ENCODE data around the gene FOXO6.

DNA sequence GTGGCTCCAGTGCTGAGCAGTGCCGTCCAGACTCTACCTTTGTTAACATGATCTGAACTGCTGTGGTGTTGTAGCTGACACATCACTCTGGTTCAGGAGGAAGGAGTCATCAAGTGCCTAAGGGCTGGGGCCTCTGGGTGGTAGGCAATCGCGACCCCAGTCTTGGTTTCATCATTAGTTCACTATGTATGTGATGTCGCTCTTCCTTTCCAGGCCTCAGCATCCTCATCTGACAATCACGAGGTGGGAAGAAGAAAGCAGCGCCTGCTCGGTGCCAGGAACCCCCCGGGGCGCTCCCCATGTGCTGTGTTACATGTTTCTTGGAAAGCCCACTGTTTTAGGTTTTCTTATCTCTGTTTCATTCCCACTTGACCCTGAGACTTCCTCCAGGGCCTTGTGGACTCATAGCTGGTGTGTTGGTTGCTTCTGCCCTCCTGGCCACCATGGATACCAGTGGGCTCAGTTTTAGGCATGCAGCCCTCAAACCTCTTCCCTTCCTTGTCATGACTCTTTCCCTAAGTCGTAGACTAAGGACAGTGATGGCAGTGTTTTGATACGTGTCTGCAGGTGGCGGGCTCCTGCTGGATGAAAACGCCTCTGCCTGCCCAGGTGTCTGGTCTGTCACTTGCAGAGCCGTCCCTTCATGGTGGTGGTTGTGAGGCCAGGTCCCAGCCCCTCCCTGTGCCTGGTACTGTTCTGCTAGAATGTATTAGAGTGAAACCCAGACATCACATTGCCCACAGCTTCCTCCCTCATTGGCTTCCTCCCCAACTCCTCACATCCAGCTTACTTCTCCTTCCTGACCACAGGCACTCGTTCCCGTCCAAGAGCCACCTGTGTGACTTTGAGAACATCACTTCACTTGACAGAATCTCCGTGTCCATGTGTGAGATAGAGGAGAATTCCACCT lies 17.2 kb upstream of the FOXO6 start:
- TF ChIP-seq, protein P1, sequence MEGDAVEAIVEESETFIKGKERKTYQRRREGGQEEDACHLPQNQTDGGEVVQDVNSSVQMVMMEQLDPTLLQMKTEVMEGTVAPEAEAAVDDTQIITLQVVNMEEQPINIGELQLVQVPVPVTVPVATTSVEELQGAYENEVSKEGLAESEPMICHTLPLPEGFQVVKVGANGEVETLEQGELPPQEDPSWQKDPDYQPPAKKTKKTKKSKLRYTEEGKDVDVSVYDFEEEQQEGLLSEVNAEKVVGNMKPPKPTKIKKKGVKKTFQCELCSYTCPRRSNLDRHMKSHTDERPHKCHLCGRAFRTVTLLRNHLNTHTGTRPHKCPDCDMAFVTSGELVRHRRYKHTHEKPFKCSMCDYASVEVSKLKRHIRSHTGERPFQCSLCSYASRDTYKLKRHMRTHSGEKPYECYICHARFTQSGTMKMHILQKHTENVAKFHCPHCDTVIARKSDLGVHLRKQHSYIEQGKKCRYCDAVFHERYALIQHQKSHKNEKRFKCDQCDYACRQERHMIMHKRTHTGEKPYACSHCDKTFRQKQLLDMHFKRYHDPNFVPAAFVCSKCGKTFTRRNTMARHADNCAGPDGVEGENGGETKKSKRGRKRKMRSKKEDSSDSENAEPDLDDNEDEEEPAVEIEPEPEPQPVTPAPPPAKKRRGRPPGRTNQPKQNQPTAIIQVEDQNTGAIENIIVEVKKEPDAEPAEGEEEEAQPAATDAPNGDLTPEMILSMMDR (conservative IDR thresholded peaks at IDR 0.05 in 1 of 2, IDR thresholded peaks at IDR 0.05 in 1 of 2; ENCODE audit: low read depth in 1 of 2, low read length in 2 of 2) = no peak
- no peak for TF ChIP-seq EZH2 (IDR thresholded peaks at IDR 0.05; ENCODE audit: low read length, missing control alignments)

Measured in fibroblast of lung (primary cell).